IMR-90 (cell line): ENCODE measurements around the gene SEC24D. TPM values are rescaled to one million over a fixed set of nuclear protein-coding genes. Genes with fewer than 3 reads are reported as not detected.
A peak's percentile ranks its signal among the peaks of the same experiment; 100 is the strongest.

Source experiments
- ATAC-seq: fragments of 200-7000 bp; cut with Tn5 transposase; 2 replicates; pipeline ENCODE4 v1.9.1; 2020; ENCODE audit warnings: low read depth, mild to moderate bottlenecking, moderate library complexity
- BruUV-seq: library from RNA; stranded (reverse); fragments of 400-500 nt; replicated peaks from 2 replicates; lab custom pipeline; 2021; lab: Mats Ljungman, UMichigan
- CTCF ChIA-PET: fragments of 300-600 bp; formaldehyde crosslinking; extraction: SDS; loops from one replicate; lab custom pipeline; 2021; ENCODE audit warnings: antibody characterized with exemption; lab: Yijun Ruan, JAX
- POLR2A ChIA-PET: fragments of 300-600 bp; sonication (Branson Sonifier 250); formaldehyde crosslinking; loops from one replicate; lab custom pipeline; 2022; ENCODE audit warnings: antibody characterized with exemption; ENCODE audit not compliant: unreplicated experiment; lab: Charles Lee
- DNase-seq: peaks from one replicate; pipeline ENCODE4 v3.0.0; 2013
- H2AFZ ChIP-seq: replicated peaks from 2 replicates; pipeline ENCODE3; 2013; ENCODE audit warnings: low read length, mild to moderate bottlenecking; ENCODE audit not compliant: poor library complexity
- H2AK5ac ChIP-seq: 2 replicates; pipeline ENCODE4 v1.6.1; 2013; ENCODE audit warnings: low read depth, low read length, inconsistent platforms
- H2AK9ac ChIP-seq: replicated peaks from 2 replicates; pipeline ENCODE3; 2013; ENCODE audit warnings: mild to moderate bottlenecking, low read depth, low read length, moderate library complexity; ENCODE audit not compliant: poor library complexity
- H2BK120ac ChIP-seq: 2 replicates; pipeline ENCODE4 v1.6.1; 2013; ENCODE audit warnings: low read depth, low read length, inconsistent platforms
- H2BK15ac ChIP-seq: 3 replicates; pipeline ENCODE4 v1.6.1; 2013; ENCODE audit warnings: low read depth, low read length, inconsistent platforms
- H2BK20ac ChIP-seq: 2 replicates; pipeline ENCODE4 v1.6.1; 2013; ENCODE audit warnings: low read depth, mild to moderate bottlenecking, inconsistent platforms, low read length, moderate library complexity
- H2BK5ac ChIP-seq: 2 replicates; pipeline ENCODE4 v1.6.1; 2013; ENCODE audit warnings: mild to moderate bottlenecking, low read depth, low read length, inconsistent platforms; ENCODE audit not compliant: poor library complexity, severe bottlenecking
- H3K14ac ChIP-seq: replicated peaks from 2 replicates; pipeline ENCODE4 v1.6.1; 2013; ENCODE audit warnings: low read depth, low read length, inconsistent platforms
- H3K18ac ChIP-seq: 2 replicates; pipeline ENCODE4 v1.6.1; 2013; ENCODE audit warnings: low read depth, low read length, control low read depth
- H3K23ac ChIP-seq: 2 replicates; pipeline ENCODE4 v1.6.1; 2013; ENCODE audit warnings: low read depth, low read length, inconsistent platforms
- H3K27ac ChIP-seq: 2 replicates; pipeline ENCODE4 v1.5.1; 2013; ENCODE audit warnings: mild to moderate bottlenecking, control low read depth, low read length; ENCODE audit not compliant: insufficient read depth
- H3K27me3 ChIP-seq: 2 replicates; pipeline ENCODE4 v1.6.1; 2013; ENCODE audit warnings: low read length; ENCODE audit not compliant: control insufficient read depth, insufficient read depth
- H3K36me3 ChIP-seq: 2 replicates; pipeline ENCODE4 v1.6.1; 2013; ENCODE audit warnings: low read length, mixed read lengths; ENCODE audit not compliant: control insufficient read depth, insufficient read depth
- H3K4ac ChIP-seq: 2 replicates; pipeline ENCODE4 v1.6.1; 2013; ENCODE audit warnings: low read depth, low read length, inconsistent platforms
- H3K4me1 ChIP-seq: 2 replicates; pipeline ENCODE4 v1.6.1; 2013; ENCODE audit warnings: low read length, mixed read lengths; ENCODE audit not compliant: control insufficient read depth, insufficient read depth
- H3K4me2 ChIP-seq: 2 replicates; pipeline ENCODE4 v1.6.1; 2013; ENCODE audit warnings: low read depth, mild to moderate bottlenecking, control low read depth, low read length, moderate library complexity
- H3K4me3 ChIP-seq: 2 replicates; pipeline ENCODE4 v1.5.1; 2013; ENCODE audit warnings: low read depth, mild to moderate bottlenecking, control low read depth, low read length, moderate library complexity; ENCODE audit not compliant: insufficient read depth
- H3K56ac ChIP-seq: 2 replicates; pipeline ENCODE4 v1.6.1; 2013; ENCODE audit warnings: low read length, inconsistent platforms; ENCODE audit not compliant: insufficient read depth; ENCODE audit errors: extremely low read depth
- H3K79me1 ChIP-seq, 2 experiments: 2 replicates each; pipeline ENCODE4 v1.6.1; 2013; ENCODE audit warnings: low read length in 2 of 2, inconsistent platforms in 1 of 2, low read depth in 1 of 2
- H3K9ac ChIP-seq: 2 replicates; pipeline ENCODE4 v1.6.1; 2013; ENCODE audit warnings: low read depth, low read length, control low read depth
- H3K9me1 ChIP-seq: 2 replicates; pipeline ENCODE4 v1.6.1; 2013; ENCODE audit warnings: low read length, inconsistent platforms; ENCODE audit not compliant: insufficient read depth
- H3K9me3 ChIP-seq: 2 replicates; pipeline ENCODE4 v1.6.1; 2013; ENCODE audit warnings: low read length; ENCODE audit not compliant: control insufficient read depth, insufficient read depth
- H4K20me1 ChIP-seq: 2 replicates; pipeline ENCODE4 v1.6.1; 2013; ENCODE audit warnings: low read length, inconsistent platforms; ENCODE audit not compliant: insufficient read depth
- H4K5ac ChIP-seq: 2 replicates; pipeline ENCODE4 v1.6.1; 2013; ENCODE audit warnings: mild to moderate bottlenecking, low read depth, low read length, control low read depth
- H4K8ac ChIP-seq, 2 experiments: 2 replicates each; pipeline ENCODE4 v1.6.1; 2013; ENCODE audit warnings: low read depth in 2 of 2, low read length in 2 of 2, control low read depth in 1 of 2, inconsistent platforms in 1 of 2
- H4K91ac ChIP-seq: 2 replicates; pipeline ENCODE4 v1.6.1; 2013; ENCODE audit warnings: low read depth, low read length, inconsistent platforms; ENCODE audit not compliant: insufficient read depth
- CEBPB ChIP-seq: IDR thresholded peaks from 2 replicates; pipeline ENCODE4 v1.6.1; 2012; ENCODE audit warnings: low read depth, low read length, improper control_type of control experiment
- CHD1 ChIP-seq: IDR thresholded peaks from 2 replicates; pipeline ENCODE4 v1.6.1; 2012; ENCODE audit warnings: low read depth, low read length, improper control_type of control experiment
- WGBS, 2 experiments: methylation state at CpG; one replicate each; pipeline versions ENCODE4 v1.1.5 to v1.1.7; 2013; ENCODE audit warnings: missing lambda C conversion rate in 2 of 2; ENCODE audit not compliant: insufficient read length in 1 of 2; ENCODE audit errors: extremely low coverage in 2 of 2; 5-methylcytosine and 5-hydroxymethylcytosine counted together
- dilution Hi-C: fragments of 300-500 bp; cut with HindIII; formaldehyde crosslinking; loops from one replicate; pipeline ENCODE4 v1.14.3; 2018; ENCODE audit warnings: low sequenced_read_pairs; ENCODE audit not compliant: unreplicated experiment
- in situ Hi-C: fragments of 300-500 bp; cut with MboI; formaldehyde crosslinking; loops from 3 replicates; pipeline ENCODE4 v1.14.3; 2019; ENCODE audit warnings: low sequenced_read_pairs, inconsistent platforms, mixed read lengths
- intact Hi-C: fragments of 100-400 bp; cut with micrococcal nuclease; formaldehyde crosslinking; loops from 2 replicates; pipeline ENCODE4 v1.10.0; 2022
- polyA plus RNA-seq, 3 experiments: library from polyadenylated mRNA; depleted of rRNA; stranded (reverse); fragments of >200 nt; gene quantifications; 2 replicates each; pipeline ENCODE4 v1.2.3, GENCODE V29; 2012; ENCODE audit warnings: low replicate concordance in 1 of 3
- total RNA-seq: library from RNA; depleted of rRNA; stranded (reverse); fragments of >200 nt; gene quantifications from 2 replicates; pipeline ENCODE4 v1.2.3, GENCODE V29; 2012

Gene SEC24D
- total and polyA plus RNA-seq, 2 of the 4 experiments (the other 2 are of a cell fraction) = 93.2 to 111 TPM

- H3K4me3 ChIP-seq = no peak overlapping the region
- no peak overlapping the region for H3K4ac ChIP-seq
- BruUV-seq = no TSS peak
- no peak overlapping the region for H3K9ac ChIP-seq
- H2BK20ac ChIP-seq = no peak overlapping the region
- H3K23ac ChIP-seq = no peak overlapping the region
- H3K14ac ChIP-seq = no peak overlapping the region
- no peak overlapping the region for H3K18ac ChIP-seq
- no peaks in the 10 kb centered on the region for H3K4me1 ChIP-seq
- in situ Hi-C loops (no loop called here), intact Hi-C loops (no loop called here), dilution Hi-C loops (no loop called here)
- no peaks in the 10 kb centered on the region for H4K20me1 ChIP-seq
- CTCF ChIA-PET = no interaction called here
- H3K4me2 ChIP-seq = no peak overlapping the region
- 100% methylated on average over 5 of the region's 12 CpGs; no CpG with 5 or more reads in 1 of the 2 experiments for WGBS, 2 experiments
- H4K8ac ChIP-seq = no peak overlapping the region
- TF ChIP-seq CEBPB = peak; percentile 83
- TF ChIP-seq CHD1 = no peak
- H2AK5ac ChIP-seq = no peak overlapping the region
- H3K36me3 ChIP-seq = no peaks in the 10 kb centered on the region
- no peaks in the 10 kb centered on the region for H3K79me1 ChIP-seq
- H4K91ac ChIP-seq = no peak overlapping the region
- H3K27ac ChIP-seq = no peak overlapping the region
- H2BK120ac ChIP-seq = no peak overlapping the region
- H3K27me3 ChIP-seq = no peaks in the 10 kb centered on the region
- POLR2A ChIA-PET = no interaction called here
- 0 out of 2 replicates have a peak, but pooled peaks cover 2% of the 10 kb centered on the region for H3K9me3 ChIP-seq
- no peak overlapping the region for H3K56ac ChIP-seq
- no peak overlapping the region for H2BK5ac ChIP-seq
- ATAC-seq (no peak), DNase-seq (no peak)
- H2AK9ac ChIP-seq = no peak overlapping the region
- no peak overlapping the region for H2BK15ac ChIP-seq
- no peak overlapping the region for H4K5ac ChIP-seq
- H2AFZ ChIP-seq = peak overlapping the region; percentile 58
- H3K9me1 ChIP-seq = no peaks in the 10 kb centered on the region
Measured at GRCh38 chr4:118881512-118882146, 45.7 kb upstream of the SEC24D start.
